ENCODE measurements around the gene C2CD4C. TPM values are rescaled to one million over a fixed set of nuclear protein-coding genes. Genes with fewer than 3 reads are reported as not detected.
"Not testable (repeated sequence)": the region's sequence is repeated elsewhere in the genome, so short reads cannot be mapped to it uniquely, and the experiment has no call there.

The C2CD4C gene
- total RNA-seq, 1 donor from 2014 or later, result 7.5 TPM

DNA sequence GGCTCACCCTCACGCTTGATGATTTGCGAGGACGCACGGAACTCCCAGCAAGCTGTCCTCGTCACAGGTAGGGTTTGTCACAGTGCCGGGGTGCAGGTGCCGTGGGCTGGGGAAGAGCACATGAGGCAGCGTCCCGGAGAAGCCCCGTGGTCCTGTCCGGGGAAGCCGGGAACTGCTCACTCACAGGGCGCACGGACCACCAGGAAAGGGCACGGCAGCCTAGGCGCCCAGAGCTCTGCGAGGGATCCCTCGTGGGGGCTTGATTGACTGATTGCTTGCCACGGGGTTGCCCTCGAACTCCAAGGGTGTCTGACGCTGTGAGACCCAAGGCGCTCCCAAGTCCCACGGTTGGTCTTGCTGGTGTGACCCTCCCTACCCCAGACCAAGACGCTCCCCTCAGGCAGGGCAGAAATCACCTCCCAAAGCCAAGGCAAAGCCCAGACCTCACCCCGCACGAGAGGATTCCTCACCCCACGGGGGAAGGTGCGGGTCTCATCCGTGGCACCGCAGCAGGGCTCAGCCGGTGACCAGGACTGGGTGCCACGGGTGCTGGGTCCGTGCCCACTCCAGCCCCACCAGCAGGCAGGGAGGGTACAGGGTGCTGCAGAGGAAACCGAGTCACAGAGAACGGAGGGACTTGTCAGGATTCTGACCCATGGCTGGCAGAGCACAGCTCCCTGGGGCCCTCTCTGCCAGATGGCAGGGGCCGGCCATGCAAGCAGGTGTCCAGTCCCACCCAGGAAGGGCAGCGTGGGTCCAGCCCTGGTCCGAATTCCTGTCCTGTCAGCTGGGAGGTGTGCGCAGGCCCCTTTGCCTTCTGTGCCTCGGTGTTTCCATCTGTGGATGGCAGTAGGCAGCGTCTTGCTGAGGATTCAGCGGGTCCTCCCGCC is 7.7 kb downstream of the C2CD4C start:
- DNase-seq (ENCODE audit: low read depth in 2 of 2), result no peak

DNA sequence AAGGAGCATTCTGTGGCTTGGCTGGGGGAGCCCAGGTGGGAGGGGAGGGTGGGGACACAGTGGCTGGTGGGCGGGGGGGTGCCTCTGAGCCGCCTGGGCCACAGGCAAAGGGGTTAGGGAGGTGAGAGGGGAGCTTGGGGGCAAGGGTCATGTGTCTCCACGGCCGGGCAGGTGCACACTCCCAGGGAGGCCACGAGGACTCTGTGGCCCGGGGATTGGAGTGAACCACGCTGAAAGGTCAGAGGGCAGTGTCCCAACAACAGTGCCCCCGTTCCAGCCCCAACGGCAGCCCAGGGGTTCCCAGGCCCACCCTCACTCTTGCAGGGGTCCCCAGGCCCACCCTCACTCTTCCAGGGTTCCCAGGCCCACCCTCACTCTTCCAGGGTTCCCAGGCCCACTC is 9.6 kb downstream of the C2CD4C start:
- DNase-seq (ENCODE audit: low read depth in 2 of 2), result no peak

DNA sequence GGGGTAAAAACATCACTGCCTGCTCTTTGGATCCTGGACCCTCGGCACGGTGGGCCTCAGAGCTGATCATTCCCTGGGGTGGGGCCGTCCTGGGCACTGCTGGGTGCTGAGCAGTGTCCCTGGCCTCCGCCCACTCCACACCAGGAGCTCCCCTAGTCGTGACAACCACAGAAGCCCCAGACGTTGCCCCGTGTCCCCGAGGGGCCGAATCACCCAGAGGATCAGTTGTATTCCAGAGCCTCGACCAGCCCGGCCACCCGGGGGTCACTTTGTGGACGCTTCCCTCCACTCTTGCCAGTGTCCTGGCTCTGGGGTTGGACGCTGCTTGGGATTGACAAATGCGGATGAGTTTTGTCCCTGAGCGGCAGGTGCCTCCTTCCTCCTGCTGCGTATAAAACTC is 10.2 kb downstream of the C2CD4C start:
- no peak for DNase-seq (ENCODE audit: low read depth in 2 of 2)

DNA sequence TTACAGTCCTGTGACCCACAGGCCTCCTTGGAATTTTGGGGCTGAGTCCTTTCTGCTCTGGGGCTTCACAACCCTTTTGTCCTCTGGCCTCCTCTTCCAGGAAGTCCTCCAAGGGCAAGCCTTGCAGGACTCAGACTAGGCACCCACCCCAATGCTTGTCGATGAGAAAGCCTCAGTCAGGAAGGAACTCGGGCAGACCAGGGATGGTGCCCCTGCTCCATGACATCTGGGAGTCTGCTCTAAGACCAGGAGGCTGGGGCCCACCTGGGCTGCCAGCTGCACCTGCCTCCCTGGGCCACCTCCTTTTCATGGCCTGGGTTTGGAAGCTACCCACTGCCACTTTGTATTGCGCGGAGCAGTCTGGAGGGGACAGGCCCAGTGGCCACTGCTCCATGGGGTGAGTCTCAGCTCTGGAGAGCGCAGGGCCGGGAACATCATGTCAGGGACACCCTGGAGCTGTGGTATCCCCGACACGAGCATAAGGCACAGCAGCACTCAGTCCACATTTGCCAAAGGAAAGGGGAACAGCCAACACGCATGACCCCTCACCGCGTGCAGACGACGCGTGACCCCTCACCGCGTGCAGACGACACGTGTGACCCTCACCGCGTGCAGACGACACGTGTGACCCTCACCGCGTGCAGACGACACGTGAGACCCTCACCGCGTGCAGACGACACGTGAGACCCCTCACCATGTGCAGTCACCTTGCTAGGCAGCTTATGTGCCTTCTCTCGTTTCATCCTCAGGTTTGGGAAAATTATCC is 10.8 kb downstream of the C2CD4C start:
- DNase-seq (ENCODE audit: low read depth in 2 of 2), result no peak

DNA sequence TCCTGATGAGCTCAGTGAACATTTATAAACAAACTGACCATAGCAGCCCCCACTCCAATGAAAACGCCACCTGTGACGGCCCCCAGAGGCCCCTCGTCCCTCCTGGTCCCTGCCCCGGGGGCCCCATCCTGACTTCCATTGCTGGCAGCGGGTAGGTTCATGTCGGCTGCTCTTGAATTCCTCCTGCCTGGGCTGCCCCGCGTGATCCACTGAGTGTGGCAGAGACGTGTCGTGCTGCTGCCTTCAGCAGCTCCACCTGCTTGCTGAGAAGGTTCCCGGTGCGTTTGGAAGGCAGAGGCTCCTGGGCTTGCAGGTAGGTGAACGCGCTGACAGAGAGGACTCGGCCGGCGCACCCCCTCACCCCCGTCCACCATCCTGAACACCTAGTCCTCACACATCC is 11.6 kb downstream of the C2CD4C start:
- no peak for DNase-seq (ENCODE audit: low read depth in 2 of 2)

DNA sequence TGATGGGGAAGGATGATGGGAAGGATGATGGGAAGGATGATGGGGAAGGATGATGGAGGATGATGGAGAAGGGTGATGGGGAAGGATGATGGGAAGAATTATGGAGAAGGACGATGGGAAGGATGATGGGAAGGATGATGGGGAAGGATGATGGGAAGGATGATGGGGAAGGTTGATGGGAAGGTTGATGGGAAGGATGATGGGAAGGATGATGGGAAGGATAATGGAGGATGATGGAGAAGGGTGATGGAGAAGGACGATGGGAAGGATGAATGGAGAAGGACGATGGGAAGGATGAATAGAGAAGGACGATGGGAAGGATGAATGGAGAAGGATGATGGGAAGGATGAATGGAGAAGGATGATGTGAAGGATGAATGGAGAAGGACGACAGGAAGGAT is 13.5 kb downstream of the C2CD4C start:
- no peak for DNase-seq (ENCODE audit: low read depth in 2 of 2)

DNA sequence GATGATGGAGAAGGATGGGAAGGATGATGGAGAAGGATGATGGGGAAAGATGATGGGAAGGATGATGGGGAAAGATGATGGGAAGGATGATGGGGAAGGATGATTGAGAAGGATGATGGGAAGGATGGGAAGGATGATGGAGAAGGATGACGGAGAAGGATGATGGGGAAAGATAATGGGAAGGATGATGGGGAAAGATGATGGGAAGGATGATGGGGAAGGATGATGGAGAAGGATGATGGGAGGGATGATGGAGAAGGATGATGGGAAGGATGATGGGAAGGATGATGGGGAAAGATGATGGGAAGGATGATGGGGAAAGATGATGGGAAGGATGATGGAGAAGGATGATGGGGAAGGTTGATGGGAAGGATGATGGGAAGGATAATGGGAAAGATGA is 14.1 kb downstream of the C2CD4C start:
- not testable (repeated sequence) for DNase-seq (ENCODE audit: low read depth in 2 of 2)

DNA sequence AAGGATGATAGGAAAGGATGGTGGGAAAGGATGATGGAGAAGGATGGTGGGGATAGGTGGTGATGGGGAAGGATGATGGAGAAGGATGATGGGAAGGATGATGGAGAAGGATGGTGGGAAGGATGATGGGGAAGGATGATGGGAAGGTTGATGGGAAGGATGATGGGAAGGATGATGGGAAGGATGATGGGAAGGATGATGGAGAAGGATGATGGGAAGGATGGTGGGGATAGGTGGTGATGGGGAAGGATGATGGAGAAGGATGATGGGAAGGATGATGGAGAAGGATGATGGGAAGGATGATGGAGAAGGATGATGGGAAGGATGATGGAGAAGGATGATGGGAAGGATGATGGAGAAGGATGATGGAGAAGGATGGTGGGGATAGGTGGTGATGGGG is 15.4 kb downstream of the C2CD4C start:
- DNase-seq (ENCODE audit: low read depth in 2 of 2), result not testable (repeated sequence)

DNA sequence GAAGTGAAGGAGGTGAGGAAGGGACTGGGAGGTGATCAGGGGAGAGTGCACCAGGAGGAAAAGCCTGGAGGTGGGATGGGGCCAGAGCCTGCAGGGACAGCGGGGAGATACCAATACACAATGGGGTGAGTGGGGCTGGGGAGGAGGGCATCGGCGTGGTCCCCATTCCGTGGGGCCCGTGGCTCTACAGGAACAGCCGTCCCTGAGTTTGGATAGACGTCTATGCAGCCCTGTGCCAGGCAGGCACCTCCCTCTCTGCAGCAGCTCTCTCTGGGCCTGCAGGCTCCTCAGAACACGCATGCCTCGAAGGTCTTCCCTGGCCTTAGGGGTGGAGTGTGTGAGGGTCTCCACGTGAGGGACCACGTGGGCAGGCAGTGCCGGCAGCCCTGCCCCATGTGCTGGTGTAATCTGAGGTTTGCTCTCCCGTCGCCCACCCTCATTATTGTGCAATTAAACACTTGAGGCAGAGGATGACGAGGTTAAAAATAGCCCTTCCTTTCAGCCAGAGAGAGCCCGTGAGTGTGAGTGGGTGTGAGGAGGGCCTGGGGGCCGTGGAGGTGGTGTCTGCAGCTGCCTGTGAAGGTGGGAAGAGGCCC is 16.5 kb downstream of the C2CD4C start:
- no peak for DNase-seq (ENCODE audit: low read depth in 2 of 2)

DNA sequence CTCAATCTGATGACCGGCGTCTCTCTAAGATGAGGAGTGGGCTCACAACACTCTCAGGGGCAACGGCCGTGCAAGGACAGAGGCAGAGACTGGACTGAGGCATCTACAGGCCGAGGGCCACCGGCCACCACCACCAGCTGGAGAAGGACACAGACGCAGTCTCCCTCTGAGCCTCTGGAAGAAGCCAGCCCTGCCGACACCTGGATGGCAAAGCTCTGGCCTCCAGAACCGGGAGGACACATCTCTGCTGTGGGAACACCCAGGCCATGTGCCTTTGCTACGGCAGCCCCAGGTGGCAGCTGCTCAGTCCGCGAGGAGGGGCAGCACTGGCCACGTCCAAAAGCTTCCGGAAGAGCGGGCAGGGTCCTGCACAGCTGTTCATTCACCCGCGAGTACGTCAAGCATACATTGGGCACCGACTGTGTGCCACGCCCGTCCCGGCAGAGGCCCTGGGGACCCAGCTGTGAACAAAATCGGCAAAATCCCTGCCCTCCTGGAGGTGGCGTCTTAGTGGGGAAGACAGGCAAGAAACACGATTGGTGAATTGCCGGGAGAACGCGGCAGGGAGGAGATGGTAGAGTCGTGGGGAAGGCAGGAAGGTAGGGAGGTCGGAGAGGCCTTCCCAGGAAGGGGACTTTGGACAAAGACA is 17.1 kb downstream of the C2CD4C start:
- DNase-seq (ENCODE audit: low read depth in 2 of 2), result no peak

DNA sequence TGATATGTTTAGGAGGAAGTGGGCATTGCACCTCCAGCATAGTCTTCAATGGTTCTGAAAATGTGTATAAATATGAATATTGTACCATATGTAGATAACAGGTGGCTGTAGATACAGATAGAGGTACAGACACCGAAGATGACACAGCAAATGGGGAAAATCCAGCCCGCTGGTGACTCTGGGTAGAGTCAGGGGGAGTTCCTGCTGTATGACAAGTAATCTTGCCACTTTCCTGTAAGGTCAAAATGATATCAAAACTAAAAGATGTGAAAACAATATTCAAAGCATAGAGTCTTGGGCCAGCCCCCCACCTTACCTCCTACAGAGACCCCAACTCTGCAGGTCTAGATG is 17.8 kb downstream of the C2CD4C start:
- DNase-seq (ENCODE audit: low read depth in 2 of 2), result no peak

DNA sequence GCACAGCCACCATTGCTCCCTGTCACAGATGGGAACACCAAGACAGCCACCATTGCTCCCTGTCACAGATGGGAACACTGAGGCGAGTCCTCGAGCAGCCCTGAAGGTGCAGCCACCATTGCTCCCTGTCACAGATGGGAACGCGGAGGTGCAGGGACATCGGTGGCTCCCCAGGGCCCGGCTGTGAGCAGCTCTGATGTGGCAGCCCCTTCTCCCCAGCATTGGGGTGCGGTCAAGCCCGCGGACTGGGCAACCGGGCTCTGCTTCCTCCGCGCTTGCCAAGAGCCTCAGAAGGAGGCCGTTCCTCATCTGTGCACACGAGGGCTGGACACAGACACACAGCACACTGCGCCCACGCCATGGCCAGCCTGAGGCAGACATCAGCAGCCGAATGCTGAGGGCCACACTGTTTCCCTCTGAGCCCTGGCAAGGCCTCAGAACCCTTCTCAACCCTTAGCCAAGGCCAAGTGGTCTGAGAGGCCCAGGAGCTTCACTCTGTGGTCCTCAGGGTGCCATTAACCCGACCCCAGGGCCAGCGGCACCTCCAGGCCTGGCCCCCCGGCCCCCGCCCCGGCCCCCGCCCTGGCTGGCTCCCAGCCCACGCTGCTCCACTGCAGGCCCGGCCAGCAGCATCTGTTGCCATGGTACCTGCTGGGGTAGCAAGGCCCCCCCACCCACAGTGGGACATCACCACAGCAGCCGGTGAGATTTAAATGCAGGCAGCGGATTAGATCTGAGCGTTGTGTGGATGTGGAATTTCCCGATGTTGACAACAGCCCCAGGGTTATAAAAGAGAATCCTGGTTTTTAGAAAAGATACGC is 18.4 kb downstream of the C2CD4C start:
- no peak for DNase-seq (ENCODE audit: low read depth in 2 of 2)

DNA sequence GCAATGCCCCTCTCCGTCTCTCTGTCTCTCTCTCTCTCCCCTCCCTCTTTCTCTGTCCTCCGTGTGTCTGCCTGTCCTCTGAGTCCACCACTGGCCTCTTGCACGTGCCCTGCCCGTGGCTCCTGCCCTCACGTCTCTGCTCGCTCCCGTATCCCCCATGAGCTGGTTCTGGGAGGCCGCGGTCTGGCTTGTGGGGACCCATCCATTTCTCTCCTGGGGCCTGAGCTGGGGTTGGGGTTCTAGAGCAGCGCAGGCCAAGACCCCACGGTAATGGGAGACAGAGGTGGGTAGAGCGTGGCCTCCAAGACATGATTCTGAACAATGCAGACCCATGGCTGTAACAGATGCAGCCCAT is 19.0 kb downstream of the C2CD4C start:
- DNase-seq (ENCODE audit: low read depth in 2 of 2), result no peak

DNA sequence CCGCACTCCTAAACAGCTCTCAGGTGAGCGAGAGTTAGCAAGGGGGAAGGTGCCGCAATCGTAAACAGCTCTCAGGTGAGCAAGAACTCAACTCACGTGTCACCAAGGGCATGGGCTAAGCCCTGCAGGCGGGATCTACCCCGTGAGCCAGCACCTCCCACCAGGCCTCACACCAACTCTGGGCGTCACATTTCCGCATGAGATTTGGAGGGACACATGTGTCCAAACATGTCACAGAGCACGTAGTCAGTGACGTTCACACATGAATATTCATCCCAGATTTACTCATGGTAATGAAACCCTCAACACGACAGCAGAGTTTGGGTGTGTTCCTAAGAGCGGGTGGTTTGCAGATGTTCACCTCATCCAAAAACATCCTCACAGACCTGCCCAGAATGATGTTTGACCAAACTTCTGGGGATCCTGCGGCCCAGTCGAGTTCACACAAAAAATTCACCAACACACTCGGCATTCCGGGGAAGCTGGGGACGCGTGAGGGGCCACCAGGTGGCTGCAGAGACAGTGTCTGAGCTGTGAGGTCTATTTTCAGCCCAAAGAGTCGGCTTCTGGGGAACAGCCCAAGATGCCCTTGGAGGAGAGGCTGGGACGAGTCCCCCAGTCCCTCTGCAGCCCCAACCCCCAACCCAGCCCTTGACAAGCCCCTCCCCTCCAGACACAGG is 19.6 kb downstream of the C2CD4C start:
- DNase-seq (ENCODE audit: low read depth in 2 of 2), result no peak

DNA sequence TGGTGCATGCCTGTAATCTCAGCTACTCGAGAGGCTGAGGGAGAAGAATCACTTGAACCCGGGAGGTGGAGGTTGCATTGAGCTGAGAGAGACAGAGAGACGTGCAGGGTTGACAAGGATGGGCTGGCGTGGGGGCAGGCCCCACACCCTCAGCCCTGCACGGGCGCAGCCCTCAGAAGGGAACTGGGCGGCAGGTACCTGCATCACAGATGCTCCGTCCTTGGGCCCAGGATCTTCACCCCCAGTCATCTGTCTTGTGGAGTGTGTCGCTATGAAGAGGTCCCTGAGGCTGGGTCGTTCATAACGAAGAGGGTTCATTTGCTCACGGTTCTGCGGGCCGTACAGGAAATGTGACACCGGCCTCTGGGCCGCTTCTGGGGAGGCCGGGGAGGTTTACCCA is 20.3 kb downstream of the C2CD4C start:
- no peak for DNase-seq (ENCODE audit: low read depth in 2 of 2)

DNA sequence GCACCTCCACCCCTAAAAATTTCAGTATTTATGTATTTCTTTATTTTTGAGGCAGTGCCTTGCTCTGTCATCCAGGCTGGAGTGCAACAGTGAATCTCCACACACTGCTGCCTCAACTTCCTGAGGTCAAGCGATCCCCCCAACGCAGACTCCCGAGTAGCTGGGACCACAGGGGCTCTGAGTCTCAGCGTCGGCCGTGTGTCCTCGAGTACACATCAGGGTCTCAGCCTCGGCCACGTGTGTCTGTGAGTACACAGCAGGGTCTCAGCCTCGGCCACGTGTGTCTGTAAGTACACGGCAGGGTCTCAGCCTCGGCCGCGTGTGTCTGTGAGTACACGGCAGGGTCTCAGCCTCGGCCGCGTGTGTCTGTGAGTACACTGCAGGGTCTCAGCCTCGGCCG is 21.2 kb downstream of the C2CD4C start:
- no peak for DNase-seq (ENCODE audit: low read depth in 2 of 2)

DNA sequence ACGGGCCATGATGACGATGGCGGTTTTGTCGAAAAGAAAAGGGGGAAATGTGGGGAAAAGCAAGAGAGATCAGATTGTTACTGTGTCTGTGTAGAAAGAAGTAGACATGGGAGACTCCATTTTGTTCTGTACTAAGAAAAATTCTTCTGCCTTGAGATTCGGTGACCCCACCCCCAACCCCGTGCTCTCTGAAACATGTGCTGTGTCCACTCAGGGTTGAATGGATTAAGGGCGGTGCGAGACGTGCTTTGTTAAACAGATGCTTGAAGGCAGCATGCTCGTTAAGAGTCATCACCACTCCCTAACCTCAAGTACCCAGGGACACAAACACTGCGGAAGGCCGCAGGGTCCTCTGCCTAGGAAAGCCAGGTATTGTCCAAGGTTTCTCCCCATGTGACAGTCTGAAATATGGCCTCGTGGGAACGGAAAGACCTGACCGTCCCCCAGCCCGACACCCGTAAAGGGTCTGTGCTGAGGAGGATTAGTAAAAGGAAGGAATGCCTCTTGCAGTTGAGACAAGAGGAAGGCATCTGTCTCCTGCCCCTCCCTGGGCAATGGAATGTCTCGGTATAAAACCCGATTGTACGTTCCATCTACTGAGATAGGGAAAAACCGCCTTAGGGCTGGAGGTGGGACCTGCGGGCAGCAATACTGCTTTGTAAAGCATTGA is 22.2 kb downstream of the C2CD4C start:
- DNase-seq (ENCODE audit: low read depth in 2 of 2), result not testable (repeated sequence)

DNA sequence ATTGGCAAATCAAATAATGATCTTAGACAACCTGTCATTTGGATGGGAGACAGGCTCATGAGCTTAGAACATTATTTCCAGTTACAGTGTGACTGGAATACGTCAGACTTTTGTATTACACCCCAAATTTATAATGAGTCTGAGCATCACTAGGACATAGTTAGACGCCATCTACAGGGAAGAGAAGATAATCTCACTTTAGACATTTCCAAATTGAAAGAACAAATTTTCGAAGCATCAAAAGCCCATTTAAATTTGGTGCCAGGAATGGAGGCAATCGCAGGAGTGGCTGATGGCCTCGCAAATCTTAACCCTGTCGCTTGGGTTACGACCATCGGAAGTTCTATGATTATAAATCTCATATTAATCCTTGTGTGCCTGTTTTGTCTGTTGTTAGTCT is 22.8 kb downstream of the C2CD4C start:
- not testable (repeated sequence) for DNase-seq (ENCODE audit: low read depth in 2 of 2)

DNA sequence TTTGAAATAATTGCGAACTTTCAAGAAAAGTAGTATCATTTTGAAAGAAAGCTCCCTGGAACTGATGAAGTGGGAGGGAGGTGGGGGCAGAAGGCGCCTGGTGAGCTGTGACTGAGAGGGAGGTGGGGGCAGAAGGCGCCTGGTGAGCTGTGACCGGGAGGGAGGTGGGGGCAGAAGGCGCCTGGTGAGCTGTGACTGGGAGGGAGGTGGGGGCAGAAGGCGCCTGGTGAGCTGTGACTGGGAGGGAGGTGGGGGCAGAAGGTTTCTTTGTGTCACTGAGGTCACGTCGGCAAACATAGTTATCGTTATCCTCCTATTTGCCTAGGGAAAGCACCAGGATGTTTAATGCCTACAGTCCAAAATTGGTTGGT is 24.2 kb downstream of the C2CD4C start:
- DNase-seq (ENCODE audit: low read depth in 2 of 2), result no peak

Data from lung microvascular endothelial cell (primary cell).